ENCODE data around the gene GATAD2B.

GATAD2B gene

DNA sequence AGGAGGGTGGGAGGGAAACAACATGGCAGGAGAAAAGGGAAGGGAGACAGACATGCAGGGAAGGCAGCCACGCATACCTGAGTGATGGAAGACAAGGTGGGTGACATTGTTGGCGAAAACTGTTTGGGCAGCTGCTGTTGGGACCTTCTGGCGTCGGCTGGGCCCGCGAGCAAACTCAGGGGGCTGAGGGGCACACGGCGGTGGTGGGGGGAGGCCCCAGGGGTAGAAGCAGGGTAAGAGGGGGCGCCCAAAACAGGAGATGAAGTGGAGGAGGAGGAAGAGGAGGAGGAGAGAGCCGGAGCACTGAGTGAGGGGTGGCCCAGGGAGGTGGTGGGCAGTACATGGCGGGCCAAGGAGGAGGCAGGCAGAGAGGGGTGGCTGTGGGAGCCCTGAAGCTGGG lies 28.4 kb upstream of the GATAD2B start:
- no peak for DNase-seq

DNA sequence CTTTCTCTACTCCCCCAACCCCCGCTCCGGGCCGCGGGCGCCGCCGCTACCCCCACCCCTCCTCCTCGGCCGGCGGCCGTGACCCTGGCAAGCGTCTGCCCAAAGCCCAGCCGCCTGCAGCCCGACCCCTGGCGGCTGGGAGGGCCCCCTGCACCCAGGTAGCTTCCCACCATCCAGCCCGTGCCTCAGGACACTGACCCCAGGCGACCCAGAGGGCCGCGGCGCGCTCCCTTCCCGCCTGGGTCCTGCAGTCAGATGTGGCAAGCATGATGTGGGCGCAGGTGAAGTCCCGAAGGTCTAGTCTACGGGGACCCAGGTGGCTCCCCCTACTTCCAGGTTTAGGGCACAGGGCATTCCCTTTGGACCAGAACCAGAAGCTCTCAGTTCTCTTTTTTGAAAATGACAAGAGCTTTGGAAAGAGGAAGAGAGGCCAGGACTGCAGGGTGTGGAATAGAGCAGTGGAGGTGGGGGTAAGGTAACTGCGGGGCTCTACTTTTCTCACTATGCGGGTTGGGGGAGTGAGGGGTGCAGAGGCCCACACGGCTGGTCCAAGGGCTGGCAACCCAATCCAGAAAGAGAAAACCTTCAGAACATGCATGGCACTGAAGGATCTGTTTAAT lies 24.0 kb upstream of the GATAD2B start, which contains the start of gene DENND4B:
TSS of gene DENND4B (minus strand) at position 97 of the 620 bp plus-strand sequence. CDS start 2,344 bp downstream, outside the sequence.
- peak; percentile 82 for DNase-seq

DNA sequence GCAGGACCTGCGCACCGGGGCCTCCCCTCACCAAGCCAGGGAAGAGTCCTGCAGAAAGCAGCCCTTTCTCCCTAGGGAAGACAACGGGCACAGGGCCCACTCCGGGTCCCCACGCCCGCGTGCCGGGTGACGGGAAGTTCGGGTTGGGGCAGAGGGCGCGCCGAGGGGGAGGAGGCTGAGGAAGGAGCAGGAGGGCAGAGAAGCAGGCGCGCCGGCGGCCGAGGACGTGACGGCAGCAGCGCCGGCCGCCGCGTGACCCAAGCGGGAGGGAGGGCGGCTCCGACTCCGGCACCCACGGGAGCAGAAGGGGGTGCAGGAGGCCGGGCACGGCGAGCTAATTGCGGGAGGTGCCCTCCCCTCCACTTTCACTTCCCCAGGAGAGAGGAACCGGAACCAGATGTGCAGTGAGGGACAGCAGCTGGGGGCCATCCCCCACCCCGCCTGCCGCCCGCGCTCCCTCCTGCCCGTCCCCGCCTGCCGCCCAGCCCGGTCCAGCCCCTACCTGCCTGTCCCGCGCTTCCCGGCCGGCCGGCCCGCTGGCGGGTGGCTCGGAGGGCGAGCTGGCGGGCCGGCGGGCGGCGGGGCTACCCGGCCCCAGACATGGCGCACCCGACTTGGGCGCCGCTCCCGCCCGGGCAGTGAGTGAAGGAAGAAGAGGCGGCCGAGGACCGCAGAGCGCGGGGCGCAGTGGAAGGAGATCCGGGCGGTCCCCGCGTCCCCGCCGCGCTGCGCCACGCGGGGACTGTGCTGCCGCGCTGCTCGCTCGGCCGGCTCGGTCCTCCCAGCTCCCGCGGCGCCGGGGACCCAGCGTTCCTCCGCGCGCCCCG lies 23.2 kb upstream of the GATAD2B start:
- peak; percentile 95 for DNase-seq

DNA sequence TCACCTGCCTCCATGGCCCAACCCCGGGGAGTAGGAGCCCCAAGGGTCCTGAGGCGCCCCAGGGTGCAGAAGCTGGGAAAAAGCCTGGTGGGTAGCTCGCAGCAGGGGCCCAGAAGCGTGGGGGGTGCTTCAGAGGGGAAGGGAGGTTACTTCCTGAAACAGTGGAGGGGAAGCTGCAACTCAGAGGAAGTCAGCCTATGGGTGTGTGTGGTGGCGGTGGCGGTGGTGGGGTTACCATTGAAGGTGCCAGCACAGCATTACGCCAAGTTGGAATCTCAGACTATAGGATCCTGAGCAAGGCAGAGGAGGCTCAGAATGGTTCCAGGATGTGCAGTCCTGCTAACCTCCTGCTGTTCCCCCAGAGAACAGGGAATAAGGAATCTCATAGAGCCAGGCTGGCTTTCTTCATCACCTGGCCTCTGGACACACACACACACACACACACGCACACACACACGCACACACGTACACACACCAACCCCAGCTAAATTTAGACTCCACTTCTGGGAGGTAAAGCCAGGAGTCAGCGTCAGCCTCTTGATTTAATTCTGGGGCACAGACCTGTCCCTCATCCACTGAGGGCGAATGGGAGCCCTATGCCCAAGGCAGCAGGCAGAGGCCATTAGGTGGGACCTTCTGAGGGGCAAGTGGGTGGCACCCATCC lies 22.5 kb upstream of the GATAD2B start:
- DNase-seq, result peak; percentile 89

DNA sequence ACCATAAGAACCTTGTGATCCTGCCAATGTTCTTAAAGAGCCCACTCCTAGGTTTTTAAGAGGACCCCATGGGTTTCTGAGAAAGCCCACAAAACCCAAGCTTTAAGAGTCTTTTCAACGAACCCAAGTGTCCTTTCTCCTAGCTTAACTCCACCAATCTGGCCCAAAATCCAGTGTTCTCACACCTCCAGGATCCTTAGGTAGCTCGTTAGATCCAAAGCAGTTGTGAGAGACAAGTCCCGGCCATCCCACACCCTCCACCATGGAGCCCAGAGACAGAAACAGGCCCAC lies 22.0 kb upstream of the GATAD2B start:
- DNase-seq, result no peak

DNA sequence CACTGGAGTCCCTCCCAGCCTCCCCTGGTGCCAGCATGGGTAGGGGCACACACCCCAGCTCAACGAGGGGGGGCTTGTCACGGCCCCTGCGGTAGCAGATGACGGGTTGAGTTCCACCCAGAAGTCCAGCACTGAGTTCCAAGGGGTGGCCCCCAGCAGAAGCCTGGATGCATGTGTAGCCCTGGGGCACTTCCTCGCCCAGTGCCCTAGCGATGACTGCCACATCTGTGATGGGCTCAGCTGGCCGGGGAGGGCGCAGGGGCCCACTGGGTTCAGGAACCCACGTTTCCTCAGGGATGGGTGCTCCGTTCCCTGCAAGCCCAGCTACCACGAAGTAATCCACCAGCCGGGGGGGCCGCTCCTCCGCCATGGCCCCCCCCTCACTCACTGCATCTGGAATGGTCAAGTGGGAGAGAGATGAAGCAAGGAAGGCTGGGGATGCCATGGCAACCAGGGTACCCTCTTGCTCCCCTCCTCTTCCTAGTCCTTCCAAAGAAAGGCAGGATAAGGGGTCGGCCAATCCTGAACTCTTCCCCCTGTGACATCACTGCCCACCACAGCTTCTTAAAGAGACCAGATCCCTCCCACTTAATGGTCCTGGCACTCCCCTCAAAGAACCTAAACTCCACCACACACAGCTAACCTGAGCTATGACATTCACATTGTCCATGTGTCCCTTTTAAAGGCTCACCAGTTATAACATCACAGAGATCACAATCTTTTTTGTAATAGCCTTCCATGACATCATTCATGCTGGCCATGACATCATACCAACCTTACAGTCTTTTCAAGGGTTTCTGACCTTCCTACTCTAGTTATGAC lies 21.4 kb upstream of the GATAD2B start:
- DNase-seq, result peak; percentile 50

DNA sequence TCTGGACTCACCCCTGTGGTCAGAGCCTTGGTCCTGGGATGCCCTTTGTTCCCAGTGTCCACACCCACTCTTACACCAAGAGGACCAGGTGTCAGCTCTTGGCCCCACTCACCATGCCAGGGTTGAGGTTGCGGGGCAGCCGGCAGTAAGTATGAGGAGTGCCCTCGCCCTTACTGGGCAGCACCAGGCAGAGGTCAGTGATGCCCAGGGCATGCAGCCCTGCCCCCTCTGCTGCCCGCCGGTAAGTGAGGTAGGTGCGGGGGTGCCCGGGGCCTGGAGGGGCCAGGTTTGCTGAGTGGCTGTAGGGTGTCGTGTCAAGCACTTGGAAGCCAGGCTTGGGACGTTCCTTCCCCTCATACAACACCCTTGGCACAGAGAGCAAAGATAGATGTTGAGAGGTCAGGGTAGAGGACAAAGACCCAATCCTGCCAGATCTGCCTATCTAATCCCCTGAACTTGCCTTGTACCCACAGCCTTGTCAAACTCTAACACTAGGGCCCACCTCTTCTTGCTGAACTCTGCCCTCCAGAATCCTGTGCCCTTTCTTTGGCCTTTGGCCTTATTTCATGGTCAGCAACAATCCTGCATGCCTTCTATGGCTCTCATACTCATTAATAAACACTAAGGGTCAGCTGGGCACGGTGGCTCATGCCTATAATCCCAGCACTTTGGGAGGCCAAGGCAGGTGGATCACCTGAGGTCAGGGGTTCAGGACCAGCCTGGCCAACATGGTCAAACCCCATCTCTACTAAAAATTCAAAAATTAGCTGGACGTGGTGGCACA lies 20.2 kb upstream of the GATAD2B start:
- no peak for DNase-seq

DNA sequence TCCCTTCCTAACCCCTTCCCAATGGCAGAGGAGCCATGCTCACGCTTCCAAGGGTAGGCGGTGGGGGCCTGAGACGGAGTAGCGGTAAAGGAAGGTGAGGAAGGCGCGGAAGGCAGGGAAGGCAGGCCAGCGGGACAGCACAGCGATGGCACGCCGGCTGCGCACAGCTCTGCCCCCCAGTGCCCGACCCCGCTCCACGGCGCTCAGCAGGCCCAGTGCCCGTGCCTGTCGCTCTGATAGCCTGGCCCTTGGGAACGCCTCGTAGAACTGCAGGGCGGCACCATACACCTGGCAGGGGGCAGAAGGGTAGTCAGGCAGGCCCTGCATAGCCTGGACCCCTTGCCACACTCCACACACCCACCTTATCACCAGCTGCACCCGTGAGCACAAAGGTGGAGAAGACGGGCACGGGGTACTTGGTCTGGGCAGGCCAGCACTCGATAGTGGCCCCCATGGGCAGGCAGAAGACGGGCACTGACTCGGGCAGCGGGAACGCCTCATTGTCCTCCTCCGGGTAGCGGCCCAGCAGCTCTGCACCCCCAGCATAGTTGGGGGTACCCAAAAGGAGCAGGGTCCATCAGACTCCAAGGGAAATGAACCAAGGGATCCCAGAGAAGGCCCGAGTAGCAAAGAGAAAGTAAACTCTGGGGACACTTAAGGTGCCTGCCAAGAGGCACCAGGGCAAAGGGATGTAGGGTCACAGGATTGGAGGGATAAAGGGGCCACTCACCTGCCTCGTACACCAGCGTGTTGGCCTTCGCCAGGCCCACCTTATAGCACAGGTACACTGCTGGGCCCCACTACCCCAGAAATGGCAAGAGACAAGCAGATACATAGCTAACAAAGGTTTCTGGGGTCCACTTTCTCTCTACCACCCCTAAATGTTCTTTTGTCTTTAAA lies 19.3 kb upstream of the GATAD2B start:
- no peak for DNase-seq

DNA sequence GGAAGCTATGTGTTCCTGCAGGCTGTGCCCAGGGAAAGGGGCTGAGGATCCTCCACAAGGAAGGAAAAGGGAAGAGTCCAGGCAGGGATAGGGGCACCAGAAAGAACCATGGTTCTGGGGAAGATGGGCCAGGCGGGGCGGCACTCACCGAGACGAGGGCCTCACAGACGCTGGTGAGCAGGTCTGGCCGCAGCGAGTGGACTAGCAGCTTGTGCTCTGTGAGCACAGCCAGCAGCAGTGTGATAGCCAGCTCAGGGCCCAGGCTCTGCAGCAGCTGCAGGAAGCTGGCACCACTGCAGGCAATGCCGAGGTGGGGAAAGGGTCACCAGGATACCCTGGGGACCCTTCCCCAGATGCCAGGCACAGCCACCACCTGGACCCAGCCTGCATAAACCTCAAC lies 18.0 kb upstream of the GATAD2B start:
- DNase-seq, result no peak

DNA sequence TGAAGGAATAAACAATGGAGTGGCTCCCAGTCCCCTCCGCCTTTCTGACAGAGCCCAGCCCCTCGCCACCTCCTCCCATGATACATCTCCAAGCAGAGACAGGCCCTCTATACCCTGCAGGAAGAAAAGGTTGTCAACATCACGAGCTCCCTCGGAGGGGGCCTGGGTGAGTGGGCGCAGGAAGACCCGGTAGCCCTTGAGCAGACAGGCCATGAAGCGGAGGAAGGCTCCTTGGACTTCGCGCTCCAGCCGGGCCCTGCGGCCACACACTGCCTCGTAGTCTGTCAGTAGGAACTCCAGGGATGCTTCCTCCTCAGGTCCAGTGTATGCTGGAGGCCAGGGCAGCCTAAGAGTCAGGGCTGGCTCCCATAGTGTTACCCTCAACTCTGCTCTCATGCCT lies 16.7 kb upstream of the GATAD2B start:
- DNase-seq, result no peak

DNA sequence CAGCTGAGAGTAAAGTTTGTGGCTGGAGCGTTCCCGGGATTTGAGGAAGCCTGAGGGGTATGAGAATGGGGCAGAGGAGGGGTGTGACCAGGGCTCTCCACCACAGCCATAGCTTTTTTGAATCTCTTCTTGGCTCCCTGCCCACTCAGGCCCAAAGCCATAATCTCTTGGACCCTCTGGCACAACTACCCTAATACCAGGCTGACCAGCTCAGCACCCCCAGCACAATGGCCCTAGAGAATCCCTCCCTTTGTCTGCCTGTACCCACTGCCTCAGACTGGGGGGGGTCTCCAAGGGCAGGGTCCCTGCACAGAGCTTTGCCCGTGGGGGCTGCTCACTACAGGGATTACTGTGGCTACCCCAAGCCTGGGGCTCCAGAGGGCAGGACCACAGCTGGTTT lies 16.2 kb upstream of the GATAD2B start:
- DNase-seq, result no peak

DNA sequence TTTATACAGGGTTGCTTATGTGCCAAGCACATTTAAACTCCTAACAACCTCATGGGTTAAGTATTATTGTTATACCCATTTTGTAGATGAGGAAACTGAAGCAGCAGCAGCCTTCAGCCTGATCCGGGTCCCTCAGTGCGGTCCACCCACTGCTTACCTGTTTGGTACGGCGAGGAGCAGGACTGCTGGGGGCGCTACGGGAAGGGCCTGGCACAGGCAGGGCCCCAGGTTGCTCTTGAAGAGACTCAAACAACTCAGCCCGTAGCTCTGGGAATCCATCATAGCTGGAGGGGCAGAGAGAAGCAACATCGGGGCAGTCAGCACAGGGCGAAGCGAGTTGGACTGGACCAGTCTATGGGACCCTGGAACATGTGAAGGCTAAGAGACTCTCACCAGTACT lies 14.6 kb upstream of the GATAD2B start:
- DNase-seq, result no peak

DNA sequence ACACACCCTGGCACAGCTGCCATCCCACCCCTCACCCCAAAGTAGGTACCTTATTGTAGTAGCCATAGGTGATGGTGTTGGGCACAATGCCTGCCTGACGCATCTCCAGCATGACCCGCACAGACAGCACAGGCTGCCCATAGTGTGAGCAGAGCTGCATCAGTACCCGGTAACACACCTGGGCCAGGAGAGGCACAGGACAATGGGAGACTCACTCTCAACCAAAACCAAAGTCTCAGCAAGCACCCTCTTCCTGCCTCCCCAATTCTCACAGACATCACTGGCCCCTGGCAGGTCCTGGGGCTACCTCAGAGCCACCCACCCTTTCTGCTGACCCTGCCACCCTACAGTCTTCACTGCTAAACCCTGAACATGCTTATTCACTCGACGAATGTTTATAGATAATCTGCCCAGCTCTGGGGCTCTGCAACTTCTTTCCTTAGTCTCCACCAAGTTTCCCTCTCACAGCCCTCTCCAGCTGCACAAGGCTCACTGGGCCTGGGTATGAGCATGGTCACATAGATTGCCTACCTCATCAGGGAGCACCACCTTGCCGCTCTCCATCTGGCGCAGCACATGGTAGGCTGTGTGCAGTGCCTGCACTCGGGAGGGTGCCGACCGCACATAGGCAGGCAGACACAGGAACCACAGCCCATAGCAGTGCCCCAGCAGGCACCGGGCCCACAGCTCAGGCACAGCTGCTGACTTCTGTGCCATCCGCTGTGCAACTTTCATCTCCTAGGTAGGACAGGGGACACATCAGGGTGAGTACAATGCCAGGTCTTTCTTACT lies 13.4 kb upstream of the GATAD2B start:
- no peak for DNase-seq

DNA sequence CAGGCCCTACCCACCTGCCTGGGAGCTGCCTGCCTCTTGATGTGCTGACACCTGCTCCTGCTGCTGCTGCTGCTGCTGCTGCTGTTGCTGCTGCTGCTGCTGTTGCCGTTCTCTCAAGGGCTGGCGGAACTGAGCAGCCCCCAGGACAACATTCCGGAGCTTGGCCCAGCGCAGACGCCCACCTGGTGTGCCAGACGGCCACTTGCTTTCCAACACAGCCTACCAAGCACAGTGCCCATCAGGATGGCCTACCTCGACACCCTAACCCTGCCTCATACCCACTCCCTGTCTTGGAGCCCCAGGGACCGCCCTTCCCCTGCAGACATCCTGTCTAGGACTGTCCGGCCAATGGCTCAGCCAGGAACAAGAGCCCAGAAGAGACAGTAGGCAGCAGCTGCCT lies 12.0 kb upstream of the GATAD2B start:
- no peak for DNase-seq

DNA sequence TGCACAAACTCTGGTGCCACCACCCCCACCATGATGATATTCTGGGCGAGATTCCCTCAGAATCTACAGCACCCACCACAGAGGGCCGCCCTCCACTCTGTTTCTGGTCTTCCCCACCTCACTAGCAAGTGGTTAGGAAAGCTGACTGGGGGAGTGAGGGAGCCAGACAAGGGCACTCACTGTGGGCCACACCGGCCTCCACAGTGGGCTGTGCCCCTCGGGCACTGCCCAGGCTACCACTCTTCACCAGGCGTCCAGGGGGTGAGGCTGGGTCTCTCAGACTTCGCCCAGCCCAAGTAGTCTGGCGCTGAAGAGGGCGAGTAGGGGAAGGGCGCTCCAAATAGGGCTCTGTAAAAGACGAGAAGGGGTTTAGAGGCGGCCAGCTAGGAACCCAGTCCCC lies 11.2 kb upstream of the GATAD2B start:
- no peak for DNase-seq

DNA sequence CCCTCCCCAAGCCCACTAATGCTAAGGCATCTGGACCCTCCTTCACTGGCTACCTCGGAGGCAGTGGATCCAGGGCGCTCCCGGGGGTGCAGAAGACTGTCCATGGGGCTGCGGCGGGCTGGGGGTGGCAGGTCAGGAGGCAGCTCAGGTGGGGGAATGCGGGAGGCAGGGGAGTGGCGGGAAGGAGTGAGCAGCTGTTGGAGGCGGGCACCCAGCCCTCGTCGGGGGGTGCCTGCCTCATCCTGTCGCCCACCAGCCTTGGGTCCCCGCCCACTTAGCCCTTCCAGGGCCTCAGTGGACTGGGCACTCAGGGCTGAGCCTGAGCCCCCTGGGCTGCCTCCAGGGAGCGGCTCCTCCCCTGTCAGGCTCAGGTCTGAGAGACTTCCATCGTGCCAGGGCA lies 10.7 kb upstream of the GATAD2B start:
- no peak for DNase-seq

DNA sequence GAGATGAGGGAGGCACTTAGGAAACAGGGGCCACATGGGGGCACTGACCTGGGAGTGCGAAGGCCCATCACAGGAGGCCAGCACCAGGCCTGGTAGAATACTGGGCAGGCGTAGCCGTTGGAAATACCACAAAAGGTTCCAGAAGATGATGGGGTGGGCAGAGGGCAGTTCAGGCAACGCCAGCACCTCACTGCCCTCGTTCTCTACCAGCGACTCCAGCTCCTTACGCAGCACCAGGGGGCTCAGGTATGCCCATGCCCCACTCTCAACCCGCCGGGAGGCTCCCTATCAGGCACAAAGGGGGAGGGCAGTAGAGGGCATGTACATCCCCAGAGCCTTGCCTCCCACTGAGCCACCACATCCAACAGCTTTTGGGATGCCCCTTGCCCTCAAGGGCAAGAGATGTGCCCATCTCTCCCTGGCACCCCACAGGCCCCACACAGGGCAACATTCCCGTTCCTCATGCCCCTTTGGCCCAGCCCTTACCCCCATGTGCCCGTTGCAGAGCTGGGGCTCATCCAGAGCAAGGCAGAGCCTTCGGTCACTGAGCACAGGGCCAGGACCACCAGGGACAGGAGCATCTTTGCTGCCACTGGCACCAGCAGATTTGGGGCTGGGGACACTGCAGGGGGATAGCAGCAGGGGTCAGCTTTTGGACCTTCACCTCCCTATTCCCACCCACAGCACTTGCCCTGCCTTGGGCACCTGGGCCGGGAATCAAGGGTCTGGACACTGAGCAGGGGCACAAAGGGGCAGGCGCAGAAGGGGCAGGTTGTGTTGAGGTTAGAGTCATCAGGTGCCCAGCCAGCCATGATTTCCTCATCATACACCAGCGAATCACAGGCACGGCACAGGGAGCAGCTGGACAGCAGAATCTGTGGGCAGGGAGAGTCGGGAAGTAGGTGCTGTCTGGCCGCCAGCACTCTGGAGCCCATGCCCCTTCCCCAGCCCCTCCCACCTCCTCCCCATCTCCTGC lies 9.7 kb upstream of the GATAD2B start:
- DNase-seq, result no peak

DNA sequence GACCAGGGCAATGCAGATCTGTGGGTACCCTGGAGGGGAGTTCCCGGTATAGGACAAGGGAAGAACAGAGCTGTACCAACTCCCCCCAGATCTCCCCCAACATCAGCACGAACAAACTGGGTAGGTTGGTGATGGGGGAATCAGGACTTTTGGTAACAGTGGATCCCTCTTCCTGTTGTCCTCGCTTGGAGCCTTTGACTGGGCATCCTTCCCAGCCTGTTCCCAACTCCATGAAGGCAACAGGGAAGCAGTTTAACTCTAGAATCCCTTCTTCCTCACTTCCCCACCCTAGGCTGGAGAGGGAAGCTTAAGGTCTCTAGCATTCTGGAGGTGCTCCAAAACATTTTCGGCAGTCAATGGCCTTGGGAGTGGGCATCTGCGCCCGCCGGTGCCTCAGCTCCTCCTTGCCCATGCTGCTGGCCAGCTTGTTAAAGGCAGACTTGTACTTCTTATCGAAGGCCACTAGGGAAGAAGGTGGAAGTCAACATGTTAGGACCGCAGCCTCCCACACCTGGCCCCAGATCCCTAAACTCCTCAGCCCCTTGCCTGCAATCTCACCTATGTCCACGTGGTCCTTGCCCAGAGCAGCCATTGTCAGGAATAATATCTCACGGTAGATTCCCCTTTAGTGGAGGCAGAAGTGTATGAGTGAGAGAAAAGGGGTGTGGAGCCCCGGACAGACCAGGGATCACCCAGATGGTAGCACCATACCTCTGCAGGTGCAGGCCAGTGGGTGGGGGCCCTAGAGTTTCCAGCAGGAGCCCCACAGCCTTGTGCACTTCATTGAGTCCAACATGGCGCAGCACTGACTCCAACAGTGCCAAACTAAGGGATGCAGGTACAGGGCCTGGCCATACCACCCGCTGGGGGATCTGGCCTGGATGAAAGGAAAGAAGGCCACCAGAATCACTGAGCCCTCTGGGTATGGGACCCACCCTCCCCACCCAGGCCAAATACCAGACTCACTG lies 7.5 kb upstream of the GATAD2B start:
- DNase-seq, result no peak
